Body of pancreas (tissue), 4 donors: ENCODE measurements around the gene ATF7IP.
"Not testable (repeated sequence)": the region's sequence is repeated elsewhere in the genome, so short reads cannot be mapped to it uniquely, and the experiment has no call there.

Experiments used
- CTCF ChIP-seq, 7 experiments: fragments of 450-650 bp in 4 of 7; fragments of 200-600 bp in 3 of 7; sonication (generic) in 3 of 7; IDR thresholded peaks; one replicate each; pipeline ENCODE4 v1.5.1; 2016 to 2019; ENCODE audit warnings: antibody characterized with exemption in 7 of 7
- POLR2A ChIP-seq, 3 donors: fragments of 450-650 bp; IDR thresholded peaks; one replicate each; pipeline ENCODE4 v1.6.1; 2016; ENCODE audit warnings: antibody characterized with exemption in 3 of 3, mild to moderate bottlenecking in 2 of 3

- not testable (repeated sequence) for TF ChIP-seq POLR2A, CTCF (IDR thresholded peaks at IDR 0.05)
These were observed 35.8 kb downstream of the ATF7IP start for GRCh38 chr12:14401267-14401666.
